Neural crest cell (in vitro differentiated cells): ENCODE data around the gene FDCSP. TPM values are rescaled to one million over a fixed set of nuclear protein-coding genes. Genes with fewer than 3 reads are reported as not detected.

Experiments used
- DNase-seq: peaks from one replicate; pipeline ENCODE4 v3.0.0; 2021; ENCODE audit warnings: low read depth, mixed read lengths, low spot score
- H3K27ac Mint-ChIP-seq: one replicate; pipeline ENCODE4 v1.8.0; 2021; ENCODE audit warnings: mild to moderate bottlenecking, mixed read lengths; ENCODE audit not compliant: unreplicated experiment
- H3K27me3 Mint-ChIP-seq: 2 replicates; pipeline ENCODE4 v1.8.0; 2021; ENCODE audit warnings: low read depth, mild to moderate bottlenecking, mixed read lengths
- H3K36me3 Mint-ChIP-seq: 2 replicates; pipeline ENCODE4 v1.8.0; 2021; ENCODE audit warnings: low read depth, mild to moderate bottlenecking, mixed read lengths
- H3K4me1 Mint-ChIP-seq: 2 replicates; pipeline ENCODE4 v1.8.0; 2021; ENCODE audit warnings: mixed read lengths
- H3K4me3 Mint-ChIP-seq: one replicate; pipeline ENCODE4 v1.8.0; 2021; ENCODE audit warnings: mild to moderate bottlenecking, mixed read lengths
- H3K9me3 Mint-ChIP-seq: 2 replicates; pipeline ENCODE4 v1.8.0; 2021; ENCODE audit warnings: mixed read lengths
- total RNA-seq: library from RNA; stranded (reverse); gene quantifications from 2 replicates; pipeline ENCODE4 v1.2.1, GENCODE V29; 2021
- TF ChIP-seq, protein P1 (sequence below): fragments of 200-600 bp; sonication (generic); conservative IDR thresholded peaks from 2 replicates; pipeline ENCODE4 v1.5.0; 2021; ENCODE audit warnings: antibody characterized with exemption, mild to moderate bottlenecking

Gene FDCSP
- total RNA-seq, 1 donor from 2014 or later, result not detected

GRCh38 chr4:70182517-70183167 lies 43.3 kb upstream of the FDCSP start:
- no peak overlapping the region for H3K4me3 Mint-ChIP-seq
- peaks cover 8% of the 10 kb centered on the region for H3K4me1 Mint-ChIP-seq
- H3K27me3 Mint-ChIP-seq, result peaks cover 2% of the 10 kb centered on the region
- H3K27ac Mint-ChIP-seq, result no peak overlapping the region
- TF ChIP-seq, protein P1, sequence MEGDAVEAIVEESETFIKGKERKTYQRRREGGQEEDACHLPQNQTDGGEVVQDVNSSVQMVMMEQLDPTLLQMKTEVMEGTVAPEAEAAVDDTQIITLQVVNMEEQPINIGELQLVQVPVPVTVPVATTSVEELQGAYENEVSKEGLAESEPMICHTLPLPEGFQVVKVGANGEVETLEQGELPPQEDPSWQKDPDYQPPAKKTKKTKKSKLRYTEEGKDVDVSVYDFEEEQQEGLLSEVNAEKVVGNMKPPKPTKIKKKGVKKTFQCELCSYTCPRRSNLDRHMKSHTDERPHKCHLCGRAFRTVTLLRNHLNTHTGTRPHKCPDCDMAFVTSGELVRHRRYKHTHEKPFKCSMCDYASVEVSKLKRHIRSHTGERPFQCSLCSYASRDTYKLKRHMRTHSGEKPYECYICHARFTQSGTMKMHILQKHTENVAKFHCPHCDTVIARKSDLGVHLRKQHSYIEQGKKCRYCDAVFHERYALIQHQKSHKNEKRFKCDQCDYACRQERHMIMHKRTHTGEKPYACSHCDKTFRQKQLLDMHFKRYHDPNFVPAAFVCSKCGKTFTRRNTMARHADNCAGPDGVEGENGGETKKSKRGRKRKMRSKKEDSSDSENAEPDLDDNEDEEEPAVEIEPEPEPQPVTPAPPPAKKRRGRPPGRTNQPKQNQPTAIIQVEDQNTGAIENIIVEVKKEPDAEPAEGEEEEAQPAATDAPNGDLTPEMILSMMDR, result no peak
- no peaks in the 10 kb centered on the region for H3K9me3 Mint-ChIP-seq
- no peaks in the 10 kb centered on the region for H3K36me3 Mint-ChIP-seq
- DNase-seq, result no peak

DNA sequence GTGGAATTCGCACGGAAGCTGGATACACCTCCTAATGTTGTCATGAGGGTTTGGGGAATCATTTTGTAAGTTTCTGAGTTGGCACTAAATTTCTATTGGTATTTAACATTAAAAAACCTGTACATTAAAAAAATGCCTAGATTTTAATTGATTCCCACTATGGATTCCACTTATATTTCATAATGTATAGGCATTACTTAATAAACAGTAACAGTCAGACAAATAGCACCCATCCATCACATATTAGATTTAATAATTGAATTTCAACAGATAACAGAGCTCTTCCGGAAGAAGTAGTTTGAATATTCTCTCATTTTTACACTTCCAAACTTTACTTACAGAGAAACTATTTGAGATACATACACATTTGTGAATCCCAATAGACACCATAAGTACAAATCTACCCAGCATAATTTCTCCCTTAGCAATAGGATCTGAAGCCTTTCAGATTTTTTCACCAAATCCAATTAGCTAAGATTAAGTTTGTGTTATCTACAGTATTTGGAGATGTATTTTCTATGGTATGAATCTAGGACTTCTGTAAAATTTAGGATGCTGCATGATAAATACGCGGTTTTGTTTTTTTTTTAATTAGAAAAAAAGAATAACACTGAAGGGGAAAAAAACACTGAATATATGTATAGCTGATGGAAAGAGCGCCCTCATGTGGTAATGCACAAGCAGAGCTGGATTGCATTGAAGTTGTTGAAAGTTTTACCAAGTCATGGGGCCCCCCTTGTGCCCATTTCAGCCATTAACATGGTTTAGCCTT lies 42.6 kb upstream of the FDCSP start:
- Mint-ChIP-seq H3K4me1 (peaks cover 8% of the 10 kb centered on the region), H3K4me3 (no peak overlapping the region), H3K27me3 (peaks cover 1% of the 10 kb centered on the region), H3K9me3 (no peaks in the 10 kb centered on the region), H3K36me3 (no peaks in the 10 kb centered on the region), H3K27ac (no peak overlapping the region)
- TF ChIP-seq, protein P1, result peak; percentile 87
- DNase-seq, result peak; percentile 34

GRCh38 chr4:70183940-70184246 lies 42.0 kb upstream of the FDCSP start:
- no peaks in the 10 kb centered on the region for H3K36me3 Mint-ChIP-seq
- no peak overlapping the region for H3K27ac Mint-ChIP-seq
- peaks cover 8% of the 10 kb centered on the region for H3K4me1 Mint-ChIP-seq
- TF ChIP-seq, protein P1, result peak; percentile 33
- no peaks in the 10 kb centered on the region for H3K27me3 Mint-ChIP-seq
- H3K9me3 Mint-ChIP-seq, result no peaks in the 10 kb centered on the region
- H3K4me3 Mint-ChIP-seq, result no peak overlapping the region
- DNase-seq, result no peak

DNA sequence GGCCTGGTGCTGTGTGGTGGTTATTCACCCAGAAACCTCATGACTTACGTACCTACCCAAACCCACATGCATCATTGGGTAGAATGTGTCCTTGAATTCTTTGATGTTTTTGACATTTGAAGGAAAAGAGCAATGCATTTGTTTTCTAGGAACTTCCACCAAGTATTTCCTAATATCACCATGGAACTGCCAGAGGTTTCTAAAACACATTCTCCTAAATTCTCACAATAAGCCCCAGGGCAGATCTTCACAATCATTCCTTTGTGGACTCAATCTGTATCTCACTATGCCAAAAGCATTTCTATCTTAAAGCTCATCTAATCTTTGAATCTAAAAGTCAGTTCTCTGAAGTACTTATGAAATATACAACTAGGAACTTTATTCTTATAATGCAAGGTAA lies 38.7 kb upstream of the FDCSP start:
- Mint-ChIP-seq H3K9me3 (no peaks in the 10 kb centered on the region), H3K4me3 (no peak overlapping the region), H3K36me3 (no peaks in the 10 kb centered on the region), H3K27me3 (no peaks in the 10 kb centered on the region), H3K27ac (no peak overlapping the region), H3K4me1 (peaks cover 8% of the 10 kb centered on the region)
- TF ChIP-seq, protein P1, result no peak
- no peak for DNase-seq

GRCh38 chr4:70190579-70190978 lies 35.3 kb upstream of the FDCSP start:
- Mint-ChIP-seq H3K27me3 (no peaks in the 10 kb centered on the region), H3K4me3 (no peak overlapping the region), H3K4me1 (no peaks in the 10 kb centered on the region), H3K36me3 (no peaks in the 10 kb centered on the region), H3K27ac (no peak overlapping the region), H3K9me3 (no peaks in the 10 kb centered on the region)
- DNase-seq, result no peak
- TF ChIP-seq, protein P1, result no peak
